ENCODE results near the gene KRTAP10-3. TPM values are rescaled to one million over a fixed set of nuclear protein-coding genes. Genes with fewer than 3 reads are reported as not detected.

The KRTAP10-3 gene
- total RNA-seq, 1 experiment from 2014 or later = not detected

- DNase-seq (ENCODE audit: low read depth, low spot score) (no peak), ATAC-seq (no peak)
- Histone ChIP-seq H3K27me3 (ENCODE audit: control insufficient read depth, insufficient read depth, low read length) (no peaks in the 10 kb centered on the region), H3K9me3 (ENCODE audit: control insufficient read depth, insufficient read depth, low read depth, low read length) (no peaks in the 10 kb centered on the region), H3K27ac (ENCODE audit: low read length) (no peak overlapping the region), H3K4me1 (ENCODE audit: control insufficient read depth, insufficient read depth, low read length) (no peaks in the 10 kb centered on the region), H3K36me3 (ENCODE audit: control insufficient read depth, insufficient read depth, low read length) (no peaks in the 10 kb centered on the region), H3K4me3 (ENCODE audit: low read depth in 2 of 2, low read length in 2 of 2) (no peak overlapping the region)
- TF ChIP-seq SIN3A (IDR thresholded peaks at IDR 0.05; ENCODE audit: borderline replicate concordance, insufficient read depth, low read depth, low read length) (no peak), REST (IDR thresholded peaks at IDR 0.05; ENCODE audit: insufficient read depth in 1 of 2, low read depth in 2 of 2, low read length in 1 of 2) (no peak), CTCF (IDR thresholded peaks at IDR 0.05) (no peak), TCF7L2 (IDR thresholded peaks at IDR 0.05; ENCODE audit: low read depth, low read length) (no peak), POLR2AphosphoS5 (IDR thresholded peaks at IDR 0.05; ENCODE audit: low read depth, low read length) (no peak)
- in situ Hi-C loops (cut with HindIII; ENCODE audit: low pct_unique_long_range_greater_than_20kb, low sequenced_read_pairs) (no loop called here), intact Hi-C loops (cut with micrococcal nuclease; ENCODE audit: unreplicated experiment) (no loop called here)
- CTCF ChIA-PET = no interaction called here
- POLR2A ChIA-PET = no interaction called here
- BruUV-seq (replicated peaks) = no TSS peak
These were observed 33.1 kb downstream of the KRTAP10-3 start for GRCh38 chr21:44525391-44526095.

GRCh38 chr21:44524414-44525371, 33.9 kb downstream of the KRTAP10-3 start:
- intact Hi-C loops (cut with micrococcal nuclease; ENCODE audit: unreplicated experiment) = no loop called here
- Histone ChIP-seq H3K4me3 (ENCODE audit: low read depth in 2 of 2, low read length in 2 of 2) (no peak overlapping the region), H3K27me3 (ENCODE audit: control insufficient read depth, insufficient read depth, low read length) (no peaks in the 10 kb centered on the region), H3K36me3 (ENCODE audit: control insufficient read depth, insufficient read depth, low read length) (no peaks in the 10 kb centered on the region), H3K4me1 (ENCODE audit: control insufficient read depth, insufficient read depth, low read length) (no peaks in the 10 kb centered on the region), H3K27ac (ENCODE audit: low read length) (no peak overlapping the region), H3K9me3 (ENCODE audit: control insufficient read depth, insufficient read depth, low read depth, low read length) (no peaks in the 10 kb centered on the region)
- no peak for ATAC-seq
- BruUV-seq (replicated peaks) = no TSS peak
- DNase-seq (ENCODE audit: low read depth, low spot score) = no peak
- ChIA-PET POLR2A (no interaction called here), CTCF (no interaction called here)
- TF ChIP-seq POLR2AphosphoS5 (IDR thresholded peaks at IDR 0.05; ENCODE audit: low read depth, low read length) (no peak), TCF7L2 (IDR thresholded peaks at IDR 0.05; ENCODE audit: low read depth, low read length) (no peak), CTCF (IDR thresholded peaks at IDR 0.05) (no peak), SIN3A (IDR thresholded peaks at IDR 0.05; ENCODE audit: borderline replicate concordance, insufficient read depth, low read depth, low read length) (no peak), REST (IDR thresholded peaks at IDR 0.05; ENCODE audit: insufficient read depth in 1 of 2, low read depth in 2 of 2, low read length in 1 of 2) (no peak)
- in situ Hi-C loops (cut with HindIII; ENCODE audit: low pct_unique_long_range_greater_than_20kb, low sequenced_read_pairs) = no loop called here
